OCI-M2 (cell line): ENCODE data around the gene TRIM4.
"Not testable (repeated sequence)": the region's sequence is repeated elsewhere in the genome, so short reads cannot be mapped to it uniquely, and the experiment has no call there.

ENCODE experiments used
- DNase-seq: peaks from one replicate; lab custom pipeline; 2025; ENCODE audit not compliant: unreplicated experiment; lab: John Stamatoyannopoulos, UW

Gene TRIM4

GRCh38 chr7:99920149-99920548, 819 bp upstream of the TRIM4 start:
- DNase-seq = no peak

- no peak for DNase-seq
These were observed 433 bp upstream of the TRIM4 start for GRCh38 chr7:99919814-99920112.

- no peak for DNase-seq
These were observed 8.4 kb downstream of the TRIM4 start for GRCh38 chr7:99910976-99911375.

GRCh38 chr7:99901581-99901980, 17.7 kb downstream of the TRIM4 start:
- no peak for DNase-seq

GRCh38 chr7:99899830-99900519, 19.4 kb downstream of the TRIM4 start:
- DNase-seq = no peak

GRCh38 chr7:99898836-99899235, 20.5 kb downstream of the TRIM4 start:
- no peak for DNase-seq

GRCh38 chr7:99898023-99898357, 21.3 kb downstream of the TRIM4 start:
- no peak for DNase-seq

GRCh38 chr7:99897322-99898022, 21.9 kb downstream of the TRIM4 start:
- no peak for DNase-seq

- DNase-seq = no peak
These were observed 24.6 kb downstream of the TRIM4 start for GRCh38 chr7:99894738-99895137.

GRCh38 chr7:99893280-99893679, 26.1 kb downstream of the TRIM4 start:
- no peak for DNase-seq

GRCh38 chr7:99890348-99890747, 29.0 kb downstream of the TRIM4 start:
- not testable (repeated sequence) for DNase-seq

- DNase-seq = not testable (repeated sequence)
These were observed 31.0 kb downstream of the TRIM4 start for GRCh38 chr7:99888366-99888765.

GRCh38 chr7:99881370-99881769, 38.0 kb downstream of the TRIM4 start:
- no peak for DNase-seq

- DNase-seq = no peak
These were observed 42.4 kb downstream of the TRIM4 start, which contains the start of gene OR2AE1 for GRCh38 chr7:99876933-99877332. OR2AE1 (minus strand) TSS chr7:99877033; CDS start chr7:99877033, 0 bp downstream.

- DNase-seq = no peak
These were observed 42.8 kb downstream of the TRIM4 start for GRCh38 chr7:99876491-99876890.

- DNase-seq = no peak
These were observed 51.1 kb downstream of the TRIM4 start for GRCh38 chr7:99868246-99868645.

GRCh38 chr7:99867477-99867876, 51.9 kb downstream of the TRIM4 start:
- DNase-seq = not testable (repeated sequence)

- no peak for DNase-seq
These were observed 55.4 kb downstream of the TRIM4 start for GRCh38 chr7:99863847-99864440.

- DNase-seq = no peak
These were observed 58.8 kb downstream of the TRIM4 start for GRCh38 chr7:99860281-99861127.

GRCh38 chr7:99855236-99855635, 64.1 kb downstream of the TRIM4 start:
- DNase-seq = no peak

GRCh38 chr7:99848420-99849216, 70.7 kb downstream of the TRIM4 start:
- no peak for DNase-seq
